ENCODE results near the gene LMBRD1. TPM values are rescaled to one million over a fixed set of nuclear protein-coding genes. Genes with fewer than 3 reads are reported as not detected.
"Not testable (repeated sequence)": the region's sequence is repeated elsewhere in the genome, so short reads cannot be mapped to it uniquely, and the experiment has no call there.

Gene LMBRD1
- total RNA-seq, 1 donor from 2014 or later = 22.0 TPM

DNA sequence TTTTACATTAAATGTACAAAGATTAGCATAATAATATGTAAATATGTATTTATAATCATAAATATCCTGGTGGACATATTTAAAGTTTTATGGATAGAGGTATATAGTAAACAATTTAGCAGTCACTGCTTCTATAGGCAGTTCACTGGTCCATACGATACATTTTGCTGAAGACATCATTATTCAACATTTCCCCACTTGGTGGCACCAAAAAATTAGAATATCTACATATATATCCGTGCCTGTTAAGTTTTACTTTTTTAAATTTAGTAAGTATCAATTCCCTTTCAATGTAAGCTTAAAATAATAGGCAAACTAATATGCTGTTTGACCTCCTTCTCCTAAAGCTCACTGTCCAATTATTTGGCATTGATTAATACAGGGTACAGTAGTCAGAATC is 64.2 kb downstream of the LMBRD1 start:
- ATAC-seq = no peak

GRCh38 chr6:69732045-69732444 is 64.8 kb downstream of the LMBRD1 start:
- no peak for ATAC-seq

GRCh38 chr6:69729870-69730449 is 66.8 kb downstream of the LMBRD1 start:
- no peak for ATAC-seq

DNA sequence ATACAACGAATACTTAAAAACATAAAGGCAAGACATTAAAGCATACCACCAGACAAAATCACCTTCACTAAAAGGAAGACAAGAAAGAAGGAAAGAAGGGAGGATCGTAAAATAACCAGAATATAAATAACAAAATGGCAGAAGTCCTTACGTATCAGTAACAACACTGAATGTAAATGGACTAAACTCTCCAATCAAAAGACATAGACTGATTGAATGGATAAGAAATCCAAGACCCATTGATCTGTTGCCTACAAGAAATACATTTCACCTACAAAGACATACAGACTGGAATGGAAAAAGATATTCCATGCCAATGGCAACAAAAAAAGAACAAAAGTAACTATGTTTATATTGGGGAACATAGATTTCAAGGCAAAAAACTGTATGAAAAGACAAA is 74.1 kb downstream of the LMBRD1 start:
- no peak for ATAC-seq

- no peak for ATAC-seq
Measured at GRCh38 chr6:69719602-69720193, 77.1 kb downstream of the LMBRD1 start.

GRCh38 chr6:69706724-69707123 is 90.1 kb downstream of the LMBRD1 start:
- no peak for ATAC-seq

GRCh38 chr6:69705954-69706353 is 90.9 kb downstream of the LMBRD1 start:
- ATAC-seq = no peak

GRCh38 chr6:69704916-69705315 is 91.9 kb downstream of the LMBRD1 start:
- ATAC-seq = no peak

DNA sequence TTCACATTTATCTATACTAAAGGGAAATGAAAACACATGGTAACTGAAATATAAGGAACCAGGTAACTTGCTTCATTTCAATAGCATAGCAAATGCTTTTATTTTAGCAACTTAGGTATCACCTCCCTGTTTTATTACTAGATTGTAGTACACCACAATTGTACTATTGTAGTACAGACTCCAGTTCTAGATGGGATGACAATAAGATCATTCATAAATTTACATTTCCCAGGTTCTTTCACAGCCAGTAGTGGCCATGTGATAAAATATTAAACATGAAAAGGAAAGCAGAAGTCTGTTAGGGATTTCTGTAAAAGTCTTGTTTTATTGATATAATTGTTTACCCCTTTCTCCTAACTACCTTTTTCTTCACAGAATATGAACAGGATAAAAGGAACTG is 97.2 kb downstream of the LMBRD1 start:
- ATAC-seq = no peak

DNA sequence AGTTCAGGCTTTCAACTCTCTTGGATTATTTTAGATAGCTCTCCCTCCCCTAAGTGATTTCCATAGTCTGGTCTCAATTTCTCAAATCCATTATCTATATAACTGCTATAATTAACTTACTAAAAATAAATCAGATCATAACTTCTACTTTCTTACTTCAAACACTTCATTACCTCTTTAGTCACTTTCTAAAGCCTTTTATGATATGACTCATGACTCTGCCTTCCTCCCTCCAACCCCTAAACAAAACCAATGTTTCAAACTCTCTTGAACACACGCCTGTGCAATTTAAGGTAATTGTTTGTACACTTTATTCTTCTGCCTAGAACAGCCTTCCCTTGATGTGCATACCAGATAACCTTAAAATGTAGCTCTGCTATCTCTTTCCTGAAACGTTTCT is 100.5 kb downstream of the LMBRD1 start:
- ATAC-seq = no peak

GRCh38 chr6:69693762-69694161 is 103.0 kb downstream of the LMBRD1 start:
- ATAC-seq = no peak

- no peak for ATAC-seq
Measured at GRCh38 chr6:69690986-69691385, 105.8 kb downstream of the LMBRD1 start.

DNA sequence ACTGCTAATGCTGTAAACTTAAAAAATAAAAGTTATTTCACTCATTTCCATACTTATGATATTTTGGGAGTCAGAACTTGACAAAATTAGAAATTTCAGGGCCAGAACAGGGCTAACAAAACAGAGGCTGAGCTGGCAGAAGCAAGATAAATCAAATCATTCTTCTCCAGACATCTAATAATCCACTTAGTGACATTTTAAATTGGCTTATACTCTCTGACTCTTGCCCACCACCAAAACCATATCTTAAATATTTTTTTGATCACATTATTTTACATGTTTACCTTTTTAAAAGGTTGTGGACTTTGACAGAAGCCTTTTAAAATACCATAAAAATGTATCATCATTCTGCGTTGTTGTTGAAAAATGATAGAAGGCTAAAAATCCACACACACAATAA is 116.5 kb downstream of the LMBRD1 start:
- no peak for ATAC-seq

- ATAC-seq = no peak
Measured at GRCh38 chr6:69673298-69673697, 123.5 kb downstream of the LMBRD1 start.

GRCh38 chr6:69668916-69669315 is 127.9 kb downstream of the LMBRD1 start:
- ATAC-seq = no peak

GRCh38 chr6:69666779-69667178 is 130.0 kb downstream of the LMBRD1 start:
- not testable (repeated sequence) for ATAC-seq

- ATAC-seq = no peak
Measured at GRCh38 chr6:69665437-69665836, 131.4 kb downstream of the LMBRD1 start.

DNA sequence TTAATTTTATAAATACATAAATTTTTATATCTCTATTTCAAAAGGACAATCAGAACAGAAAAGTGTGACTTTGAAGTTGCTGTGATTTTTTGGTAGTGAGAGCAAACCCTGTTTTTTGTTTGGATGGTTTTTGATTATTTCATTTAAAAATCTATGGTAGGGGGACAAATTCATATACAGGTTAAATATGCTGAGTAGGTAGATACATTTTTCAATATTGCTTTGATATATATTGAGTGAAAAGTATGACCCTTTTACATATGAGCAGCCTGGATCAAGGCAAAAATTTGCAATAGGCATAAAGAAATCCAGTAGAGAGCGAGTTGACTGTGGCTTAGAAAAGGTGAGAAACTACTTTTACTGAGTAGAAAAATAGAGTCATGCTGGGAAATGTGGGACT is 132.3 kb downstream of the LMBRD1 start:
- ATAC-seq = no peak

DNA sequence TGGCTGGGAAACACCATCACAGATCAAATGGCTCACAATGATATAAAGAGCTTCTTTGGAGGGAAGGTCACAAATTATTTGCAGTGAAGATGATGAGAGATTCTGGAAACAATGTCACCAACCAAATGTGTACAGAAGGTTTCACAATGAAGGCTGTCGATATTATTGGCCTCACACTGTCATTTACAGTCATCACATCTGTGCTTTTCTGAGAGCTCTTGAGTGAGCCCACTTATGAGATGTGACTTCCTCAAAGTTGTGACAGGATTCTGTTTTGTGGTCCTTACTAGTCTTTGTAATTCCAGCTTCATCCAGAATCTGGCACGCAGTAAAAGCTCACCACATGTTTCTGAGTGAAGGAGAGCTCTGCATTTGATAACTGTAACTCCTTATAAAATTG is 133.6 kb downstream of the LMBRD1 start:
- no peak for ATAC-seq

DNA sequence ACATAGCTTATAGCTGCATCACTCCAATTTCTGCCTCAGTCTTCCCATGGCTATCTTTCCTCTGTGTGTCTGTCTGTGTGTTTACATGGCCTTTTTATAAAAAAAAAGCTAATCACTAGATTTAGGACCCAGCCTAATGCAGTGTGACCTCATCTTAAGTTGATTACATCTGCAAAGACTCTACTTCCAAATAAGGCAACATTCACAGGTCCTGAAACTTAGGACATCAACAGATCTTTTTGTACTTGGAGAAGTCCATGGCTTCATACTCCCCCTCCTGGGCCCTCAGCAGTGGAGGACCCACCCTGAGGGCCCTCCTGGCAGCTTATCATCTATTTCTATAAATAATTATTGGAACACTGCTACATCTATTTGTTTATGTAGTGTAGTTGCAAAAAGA is 146.1 kb downstream of the LMBRD1 start:
- ATAC-seq = no peak

- no peak for ATAC-seq
Measured at GRCh38 chr6:69647726-69648125, 149.1 kb downstream of the LMBRD1 start.

DNA sequence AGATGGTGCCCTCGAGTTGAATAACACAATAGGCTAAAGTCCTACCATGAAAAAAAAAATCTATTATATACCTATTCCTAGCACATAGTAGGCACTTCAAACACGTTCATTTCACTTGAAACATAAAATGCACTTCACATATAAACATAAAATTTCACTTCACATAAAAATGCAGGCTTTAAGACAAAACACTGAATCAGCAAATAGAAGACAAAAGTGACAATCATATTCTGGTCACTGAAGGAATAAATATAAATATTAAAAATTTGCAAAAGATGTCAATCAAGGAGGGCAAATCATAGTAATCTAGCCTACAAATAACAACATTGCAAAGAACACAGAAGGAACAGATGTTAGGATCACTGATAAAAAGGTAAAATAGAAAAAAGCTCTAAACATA is 153.1 kb downstream of the LMBRD1 start:
- ATAC-seq = no peak

- no peak for ATAC-seq
Measured at GRCh38 chr6:69632932-69633331, 163.9 kb downstream of the LMBRD1 start.

- ATAC-seq = no peak
Measured at GRCh38 chr6:69631552-69632346, 165.1 kb downstream of the LMBRD1 start.
